Central memory CD8-positive, alpha-beta T cell (primary cell): ENCODE data around the gene ENTHD1.
"Not testable (repeated sequence)": the region's sequence is repeated elsewhere in the genome, so short reads cannot be mapped to it uniquely, and the experiment has no call there.

Experiments
- ATAC-seq: fragments of 150-1000 bp; cut with Tn5 transposase; replicated peaks from 2 replicates; pipeline ENCODE4 v1.10.0; 2022; ENCODE audit warnings: mild to moderate bottlenecking, moderate FRiP score, moderate number of reproducible peaks; ENCODE audit not compliant: poor library complexity, severe bottlenecking; ENCODE audit errors: extremely low read depth
- DNase-seq, 2 donors: peaks; one replicate each; pipeline ENCODE4 v3.0.0; 2021; ENCODE audit warnings: low spot score in 2 of 2
- H3K27ac Mint-ChIP-seq: one replicate; pipeline ENCODE4 v1.8.0; 2022; ENCODE audit warnings: low read depth, mild to moderate bottlenecking, moderate library complexity, mixed read lengths
- H3K27me3 Mint-ChIP-seq: one replicate; pipeline ENCODE4 v1.8.0; 2022; ENCODE audit warnings: mixed read lengths
- H3K36me3 Mint-ChIP-seq: one replicate; pipeline ENCODE4 v1.8.0; 2022; ENCODE audit warnings: mild to moderate bottlenecking, moderate library complexity, mixed read lengths; ENCODE audit not compliant: insufficient read depth
- H3K4me1 Mint-ChIP-seq: one replicate; pipeline ENCODE4 v1.8.0; 2022; ENCODE audit warnings: mixed read lengths
- H3K4me3 Mint-ChIP-seq: one replicate; pipeline ENCODE4 v1.8.0; 2022; ENCODE audit warnings: mild to moderate bottlenecking, moderate library complexity, mixed read lengths
- H3K9me3 Mint-ChIP-seq: one replicate; pipeline ENCODE4 v1.8.0; 2022; ENCODE audit warnings: mixed read lengths

The ENTHD1 gene

DNA sequence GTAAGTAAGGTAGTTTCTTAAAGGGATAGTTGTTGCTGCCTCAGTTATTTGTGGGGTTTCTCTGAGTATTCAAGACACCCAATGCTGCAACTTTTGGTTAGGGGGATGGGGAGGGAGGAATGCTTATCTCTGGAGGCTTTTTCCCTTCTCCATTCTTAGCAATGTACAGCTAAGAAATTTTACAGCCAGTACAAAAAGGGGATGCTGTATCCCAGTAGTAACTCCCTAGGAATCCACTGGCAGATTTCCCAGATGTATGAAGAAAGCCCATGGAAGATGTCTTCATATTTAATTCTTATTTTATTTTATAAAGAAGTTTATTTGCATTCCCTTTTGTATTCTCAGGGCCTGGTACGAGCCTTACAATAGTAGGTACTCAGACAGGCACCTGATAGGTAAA, 154.8 kb downstream of the ENTHD1 start:
- DNase-seq (no peak), ATAC-seq (no peak)
- H3K9me3 Mint-ChIP-seq, result peaks cover 4% of the 10 kb centered on the region
- no peaks in the 10 kb centered on the region for H3K36me3 Mint-ChIP-seq
- no peak overlapping the region for H3K27ac Mint-ChIP-seq
- no peaks in the 10 kb centered on the region for H3K4me1 Mint-ChIP-seq
- peaks cover 20% of the 10 kb centered on the region for H3K27me3 Mint-ChIP-seq
- no peak overlapping the region for H3K4me3 Mint-ChIP-seq

- Mint-ChIP-seq H3K4me3 (no peak overlapping the region), H3K27ac (no peak overlapping the region), H3K27me3 (peaks cover 20% of the 10 kb centered on the region), H3K9me3 (peaks cover 4% of the 10 kb centered on the region), H3K36me3 (peaks cover 2% of the 10 kb centered on the region), H3K4me1 (no peaks in the 10 kb centered on the region)
- ATAC-seq (no peak), DNase-seq (no peak)
Measured at GRCh38 chr22:39735776-39736175, 157.8 kb downstream of the ENTHD1 start.

GRCh38 chr22:39734866-39735265, 158.7 kb downstream of the ENTHD1 start:
- Mint-ChIP-seq H3K9me3 (peaks cover 4% of the 10 kb centered on the region), H3K4me3 (no peak overlapping the region), H3K27ac (no peak overlapping the region), H3K36me3 (peaks cover 2% of the 10 kb centered on the region), H3K4me1 (no peaks in the 10 kb centered on the region), H3K27me3 (peaks cover 20% of the 10 kb centered on the region)
- no peak for ATAC-seq
- DNase-seq, result no peak

DNA sequence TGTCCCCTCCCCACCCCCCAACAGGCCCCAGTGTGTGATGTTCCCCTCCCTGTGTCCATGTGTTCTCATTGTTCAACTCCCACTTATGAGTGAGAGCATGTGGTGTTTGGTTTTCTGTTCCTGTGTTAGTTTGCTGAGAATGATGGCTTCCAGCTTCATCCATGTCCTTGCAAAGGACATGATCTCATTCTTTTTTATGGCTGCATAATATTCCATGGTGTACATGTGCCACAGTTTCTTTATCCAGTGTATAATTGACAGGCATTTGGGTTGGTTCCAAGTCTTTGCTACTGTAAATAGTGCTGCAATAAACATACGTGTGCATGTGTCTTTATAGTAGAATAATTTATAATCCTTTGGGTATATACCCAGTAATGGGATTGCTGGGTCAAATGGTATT, 159.5 kb downstream of the ENTHD1 start:
- H3K36me3 Mint-ChIP-seq, result not testable (repeated sequence)
- H3K27me3 Mint-ChIP-seq, result peaks cover 20% of the 10 kb centered on the region

GRCh38 chr22:39733191-39733590, 160.4 kb downstream of the ENTHD1 start:
- Mint-ChIP-seq H3K27me3 (peaks cover 18% of the 10 kb centered on the region), H3K4me1 (no peaks in the 10 kb centered on the region), H3K4me3 (no peak overlapping the region), H3K27ac (no peak overlapping the region), H3K9me3 (no peaks in the 10 kb centered on the region), H3K36me3 (peaks cover 2% of the 10 kb centered on the region)
- no peak for ATAC-seq
- no peak for DNase-seq

More for the DNA sequence above, 159.5 kb downstream of the ENTHD1 start:
- ATAC-seq, H3K4me1 Mint-ChIP-seq, H3K4me3 Mint-ChIP-seq, H3K27ac Mint-ChIP-seq, H3K9me3 Mint-ChIP-seq, DNase-seq: not testable (repeated sequence)

GRCh38 chr22:39732625-39733024, 160.9 kb downstream of the ENTHD1 start:
- no peak overlapping the region for H3K4me3 Mint-ChIP-seq
- H3K27me3 Mint-ChIP-seq, result peaks cover 12% of the 10 kb centered on the region
- peaks cover 2% of the 10 kb centered on the region for H3K36me3 Mint-ChIP-seq
- H3K4me1 Mint-ChIP-seq, result no peaks in the 10 kb centered on the region
- no peaks in the 10 kb centered on the region for H3K9me3 Mint-ChIP-seq
- DNase-seq, result no peak
- ATAC-seq, result no peak
- H3K27ac Mint-ChIP-seq, result no peak overlapping the region

DNA sequence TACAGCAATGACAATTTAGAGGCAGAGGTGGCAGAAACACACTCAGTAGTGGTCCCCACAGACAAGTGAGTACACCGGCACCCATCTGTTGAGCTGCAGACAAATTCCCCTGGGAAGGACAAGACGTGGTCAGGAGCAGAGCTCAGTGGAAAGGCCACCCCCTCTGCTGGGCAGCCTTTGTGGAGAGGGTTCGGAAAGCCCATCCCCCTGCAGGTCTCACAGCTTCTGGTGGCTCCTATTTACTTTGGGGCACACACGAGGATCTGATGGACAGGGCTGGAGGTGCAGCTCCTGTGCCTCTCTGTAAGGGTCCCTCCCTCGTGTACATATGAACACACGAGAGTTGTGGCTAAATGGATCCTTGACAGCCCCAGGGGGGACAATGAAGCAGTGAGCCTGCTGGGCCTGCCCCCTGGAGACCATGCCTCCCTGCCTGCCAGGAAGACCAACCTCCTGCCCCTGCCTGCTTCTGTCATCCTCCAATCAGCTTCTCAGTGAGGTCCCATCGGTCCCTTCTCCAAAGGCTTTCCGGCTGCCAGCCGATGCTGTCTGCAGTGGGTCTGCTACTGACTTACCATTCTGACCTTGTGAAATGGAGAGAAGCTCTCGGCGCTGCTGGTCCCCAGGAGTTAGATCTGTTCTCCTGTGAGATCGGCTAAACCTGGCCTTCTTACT, 161.5 kb downstream of the ENTHD1 start:
- no peak overlapping the region for H3K27ac Mint-ChIP-seq
- no peak overlapping the region for H3K4me3 Mint-ChIP-seq
- peaks cover 10% of the 10 kb centered on the region for H3K27me3 Mint-ChIP-seq
- no peak for DNase-seq
- H3K9me3 Mint-ChIP-seq, result no peaks in the 10 kb centered on the region
- no peak for ATAC-seq
- H3K4me1 Mint-ChIP-seq, result no peaks in the 10 kb centered on the region
- peaks cover 2% of the 10 kb centered on the region for H3K36me3 Mint-ChIP-seq

- Mint-ChIP-seq H3K4me3 (no peak overlapping the region), H3K36me3 (peaks cover 2% of the 10 kb centered on the region), H3K27ac (no peak overlapping the region), H3K4me1 (no peaks in the 10 kb centered on the region), H3K9me3 (no peaks in the 10 kb centered on the region), H3K27me3 (peaks cover 10% of the 10 kb centered on the region)
- DNase-seq (no peak), ATAC-seq (no peak)
Measured at GRCh38 chr22:39731481-39731880, 162.1 kb downstream of the ENTHD1 start.

DNA sequence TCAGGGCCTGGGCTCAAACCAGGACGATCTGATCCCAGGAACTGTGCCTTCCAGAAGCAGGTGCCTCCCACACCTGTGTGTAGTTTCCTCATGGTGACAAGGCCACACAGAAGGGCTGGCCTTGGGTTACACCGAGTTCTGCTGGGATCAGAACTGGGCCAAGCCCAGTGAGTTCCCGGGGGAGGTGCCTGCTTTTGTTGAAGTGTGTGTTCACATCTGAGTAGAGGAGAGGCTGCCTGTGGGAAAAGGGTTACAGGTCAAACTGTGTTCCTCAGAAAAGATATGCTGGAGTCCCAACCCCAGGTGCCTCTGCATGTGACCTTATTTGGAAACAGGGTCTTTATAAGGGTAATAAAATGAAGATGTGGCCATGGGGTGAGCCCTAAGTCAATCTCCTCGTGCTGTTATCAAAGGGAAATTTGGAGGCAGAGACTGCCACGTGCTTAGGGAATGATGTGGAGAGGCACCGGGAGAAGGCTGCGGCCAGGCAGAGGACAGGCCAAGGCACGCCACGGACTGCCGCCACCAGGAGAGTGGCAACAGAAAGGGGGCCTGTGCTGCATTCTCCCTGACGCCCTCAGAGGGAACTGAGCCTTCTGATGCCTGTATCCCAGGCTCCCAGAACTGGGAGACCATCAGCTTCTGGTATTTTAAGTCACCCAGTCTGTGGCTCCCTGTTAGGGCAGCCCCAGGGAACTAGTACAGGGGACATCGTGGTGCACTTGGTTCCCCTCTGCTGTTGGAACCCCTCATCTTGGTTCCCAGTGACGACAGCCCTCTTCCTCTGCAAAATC, 164.2 kb downstream of the ENTHD1 start:
- H3K36me3 Mint-ChIP-seq, result peaks cover 2% of the 10 kb centered on the region
- H3K27ac Mint-ChIP-seq, result no peak overlapping the region
- no peaks in the 10 kb centered on the region for H3K9me3 Mint-ChIP-seq
- H3K4me3 Mint-ChIP-seq, result no peak overlapping the region
- ATAC-seq (no peak), DNase-seq (no peak)
- H3K27me3 Mint-ChIP-seq, result no peaks in the 10 kb centered on the region
- no peaks in the 10 kb centered on the region for H3K4me1 Mint-ChIP-seq

GRCh38 chr22:39728236-39728860, 165.2 kb downstream of the ENTHD1 start:
- H3K27me3 Mint-ChIP-seq, result no peaks in the 10 kb centered on the region
- no peak overlapping the region for H3K27ac Mint-ChIP-seq
- ATAC-seq (no peak), DNase-seq (no peak)
- H3K4me3 Mint-ChIP-seq, result no peak overlapping the region
- peaks cover 2% of the 10 kb centered on the region for H3K36me3 Mint-ChIP-seq
- H3K9me3 Mint-ChIP-seq, result no peaks in the 10 kb centered on the region
- H3K4me1 Mint-ChIP-seq, result no peaks in the 10 kb centered on the region

GRCh38 chr22:39727541-39727940, 166.0 kb downstream of the ENTHD1 start:
- Mint-ChIP-seq H3K4me1 (no peaks in the 10 kb centered on the region), H3K27me3 (no peaks in the 10 kb centered on the region), H3K4me3 (no peak overlapping the region), H3K36me3 (peaks cover 2% of the 10 kb centered on the region), H3K27ac (no peak overlapping the region), H3K9me3 (no peaks in the 10 kb centered on the region)
- DNase-seq (no peak), ATAC-seq (no peak)

DNA sequence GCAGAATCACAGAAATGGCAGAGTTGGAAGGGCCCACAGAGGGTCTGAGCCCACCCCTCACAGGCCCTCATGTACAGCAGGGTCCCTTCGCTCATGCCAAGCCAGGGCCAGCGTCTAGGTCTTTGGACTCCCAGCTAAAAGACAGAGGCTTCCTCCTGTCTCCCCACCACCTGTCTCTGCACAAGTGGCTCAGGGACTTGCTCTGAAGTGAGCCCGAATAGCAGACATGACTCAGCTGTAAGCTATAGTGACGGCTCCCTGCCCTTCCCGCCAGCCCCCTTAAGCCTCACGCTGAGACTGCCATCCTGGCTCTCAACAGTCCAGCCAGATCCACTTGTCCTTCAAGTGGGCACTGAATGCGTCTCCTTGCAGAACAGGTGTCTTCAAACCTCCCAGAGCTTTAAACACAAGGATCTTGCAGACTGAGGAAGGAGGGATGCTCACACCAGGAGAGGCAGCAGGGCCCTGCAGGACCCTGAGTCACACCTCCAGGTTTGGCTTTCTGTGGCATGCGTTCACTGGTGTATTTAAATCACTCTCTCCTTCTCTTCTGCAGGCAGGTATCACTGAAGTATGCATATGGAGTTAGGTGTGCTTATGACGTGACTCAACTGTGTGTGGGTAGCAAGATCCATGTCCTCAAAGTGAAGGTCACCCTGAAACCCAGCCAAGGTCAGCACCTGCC, 168.1 kb downstream of the ENTHD1 start:
- no peak for ATAC-seq
- no peak overlapping the region for H3K4me3 Mint-ChIP-seq
- no peak overlapping the region for H3K27ac Mint-ChIP-seq

More for the DNA sequence above, 168.1 kb downstream of the ENTHD1 start:
- Mint-ChIP-seq H3K27me3 (no peaks in the 10 kb centered on the region), H3K36me3 (no peaks in the 10 kb centered on the region), H3K9me3 (no peaks in the 10 kb centered on the region), H3K4me1 (no peaks in the 10 kb centered on the region)
- no peak for DNase-seq
